ENCODE results near the gene BMPR1B.

- TF ChIP-seq, protein P1, sequence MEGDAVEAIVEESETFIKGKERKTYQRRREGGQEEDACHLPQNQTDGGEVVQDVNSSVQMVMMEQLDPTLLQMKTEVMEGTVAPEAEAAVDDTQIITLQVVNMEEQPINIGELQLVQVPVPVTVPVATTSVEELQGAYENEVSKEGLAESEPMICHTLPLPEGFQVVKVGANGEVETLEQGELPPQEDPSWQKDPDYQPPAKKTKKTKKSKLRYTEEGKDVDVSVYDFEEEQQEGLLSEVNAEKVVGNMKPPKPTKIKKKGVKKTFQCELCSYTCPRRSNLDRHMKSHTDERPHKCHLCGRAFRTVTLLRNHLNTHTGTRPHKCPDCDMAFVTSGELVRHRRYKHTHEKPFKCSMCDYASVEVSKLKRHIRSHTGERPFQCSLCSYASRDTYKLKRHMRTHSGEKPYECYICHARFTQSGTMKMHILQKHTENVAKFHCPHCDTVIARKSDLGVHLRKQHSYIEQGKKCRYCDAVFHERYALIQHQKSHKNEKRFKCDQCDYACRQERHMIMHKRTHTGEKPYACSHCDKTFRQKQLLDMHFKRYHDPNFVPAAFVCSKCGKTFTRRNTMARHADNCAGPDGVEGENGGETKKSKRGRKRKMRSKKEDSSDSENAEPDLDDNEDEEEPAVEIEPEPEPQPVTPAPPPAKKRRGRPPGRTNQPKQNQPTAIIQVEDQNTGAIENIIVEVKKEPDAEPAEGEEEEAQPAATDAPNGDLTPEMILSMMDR (IDR thresholded peaks at IDR 0.05), result no peak
- TF ChIP-seq KDM1A (IDR thresholded peaks at IDR 0.05; ENCODE audit: low read depth) (no peak), KDM5A (IDR thresholded peaks at IDR 0.05) (no peak), MAZ (IDR thresholded peaks at IDR 0.05; ENCODE audit: borderline replicate concordance, low read depth, low read length) (no peak), MAX (IDR thresholded peaks at IDR 0.05) (no peak), POLR2A (IDR thresholded peaks at IDR 0.05; ENCODE audit: low read length) (no peak), NFE2L2 (conservative IDR thresholded peaks at IDR 0.05; ENCODE audit: low read length) (no peak)
Observed at GRCh38 chr4:94828882-94829281, 71.1 kb downstream of the BMPR1B start.
